ENCODE results near the gene ZSCAN2.
"Not testable (repeated sequence)": the region's sequence is repeated elsewhere in the genome, so short reads cannot be mapped to it uniquely, and the experiment has no call there.

Gene ZSCAN2

GRCh38 chr15:84582583-84583157 lies 18.1 kb upstream of the ZSCAN2 start:
- DNase-seq (ENCODE audit: insufficient read length, low spot score) (no peak), FAIRE-seq (no peak)
- TF ChIP-seq, protein P1, sequence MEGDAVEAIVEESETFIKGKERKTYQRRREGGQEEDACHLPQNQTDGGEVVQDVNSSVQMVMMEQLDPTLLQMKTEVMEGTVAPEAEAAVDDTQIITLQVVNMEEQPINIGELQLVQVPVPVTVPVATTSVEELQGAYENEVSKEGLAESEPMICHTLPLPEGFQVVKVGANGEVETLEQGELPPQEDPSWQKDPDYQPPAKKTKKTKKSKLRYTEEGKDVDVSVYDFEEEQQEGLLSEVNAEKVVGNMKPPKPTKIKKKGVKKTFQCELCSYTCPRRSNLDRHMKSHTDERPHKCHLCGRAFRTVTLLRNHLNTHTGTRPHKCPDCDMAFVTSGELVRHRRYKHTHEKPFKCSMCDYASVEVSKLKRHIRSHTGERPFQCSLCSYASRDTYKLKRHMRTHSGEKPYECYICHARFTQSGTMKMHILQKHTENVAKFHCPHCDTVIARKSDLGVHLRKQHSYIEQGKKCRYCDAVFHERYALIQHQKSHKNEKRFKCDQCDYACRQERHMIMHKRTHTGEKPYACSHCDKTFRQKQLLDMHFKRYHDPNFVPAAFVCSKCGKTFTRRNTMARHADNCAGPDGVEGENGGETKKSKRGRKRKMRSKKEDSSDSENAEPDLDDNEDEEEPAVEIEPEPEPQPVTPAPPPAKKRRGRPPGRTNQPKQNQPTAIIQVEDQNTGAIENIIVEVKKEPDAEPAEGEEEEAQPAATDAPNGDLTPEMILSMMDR (IDR thresholded peaks at IDR 0.05; ENCODE audit: insufficient read depth, missing control alignments): no peak

DNA sequence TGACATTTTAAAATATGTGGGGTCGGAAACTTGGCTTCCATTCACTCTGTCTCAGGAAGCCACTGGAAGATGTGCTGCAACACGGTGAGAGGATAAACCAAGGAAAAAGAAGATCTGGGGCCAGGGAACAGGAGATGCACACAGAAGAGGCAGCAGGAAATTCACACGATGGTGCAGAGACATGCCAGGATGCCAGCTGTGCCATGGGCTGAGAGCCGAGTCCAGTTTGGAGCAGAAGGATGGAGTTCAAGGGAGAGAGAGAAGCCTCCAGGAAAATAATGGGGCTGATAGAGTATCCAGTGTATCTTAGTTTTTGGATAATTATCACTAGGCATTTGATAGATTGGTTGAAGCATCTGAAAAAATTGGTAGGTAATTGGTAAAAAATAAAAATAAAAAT lies 16.9 kb upstream of the ZSCAN2 start:
- DNase-seq (ENCODE audit: insufficient read length, low spot score); FAIRE-seq: not testable (repeated sequence)

DNA sequence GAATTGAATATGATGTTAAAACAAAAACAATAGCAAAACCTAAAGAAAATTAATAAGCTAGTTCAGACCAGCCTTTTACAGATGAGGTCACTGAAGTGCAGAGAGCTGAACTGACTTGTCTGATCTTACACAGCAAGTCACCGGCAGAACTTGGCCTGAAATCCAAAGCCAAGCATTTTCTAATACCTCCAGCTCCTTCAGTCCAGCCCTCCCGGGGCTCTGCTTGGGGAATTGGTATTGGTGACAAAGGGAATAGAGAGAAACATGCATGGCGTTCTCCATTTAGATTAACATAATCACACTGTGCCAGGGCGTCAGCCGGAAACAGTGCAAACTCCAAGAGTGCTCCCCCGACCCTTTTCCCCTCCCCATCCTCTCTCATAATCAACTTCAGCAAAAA lies 14.1 kb upstream of the ZSCAN2 start:
- TF ChIP-seq, protein P1 (IDR thresholded peaks at IDR 0.05; ENCODE audit: insufficient read depth, missing control alignments): no peak
- FAIRE-seq (no peak), DNase-seq (ENCODE audit: insufficient read length, low spot score) (no peak)

DNA sequence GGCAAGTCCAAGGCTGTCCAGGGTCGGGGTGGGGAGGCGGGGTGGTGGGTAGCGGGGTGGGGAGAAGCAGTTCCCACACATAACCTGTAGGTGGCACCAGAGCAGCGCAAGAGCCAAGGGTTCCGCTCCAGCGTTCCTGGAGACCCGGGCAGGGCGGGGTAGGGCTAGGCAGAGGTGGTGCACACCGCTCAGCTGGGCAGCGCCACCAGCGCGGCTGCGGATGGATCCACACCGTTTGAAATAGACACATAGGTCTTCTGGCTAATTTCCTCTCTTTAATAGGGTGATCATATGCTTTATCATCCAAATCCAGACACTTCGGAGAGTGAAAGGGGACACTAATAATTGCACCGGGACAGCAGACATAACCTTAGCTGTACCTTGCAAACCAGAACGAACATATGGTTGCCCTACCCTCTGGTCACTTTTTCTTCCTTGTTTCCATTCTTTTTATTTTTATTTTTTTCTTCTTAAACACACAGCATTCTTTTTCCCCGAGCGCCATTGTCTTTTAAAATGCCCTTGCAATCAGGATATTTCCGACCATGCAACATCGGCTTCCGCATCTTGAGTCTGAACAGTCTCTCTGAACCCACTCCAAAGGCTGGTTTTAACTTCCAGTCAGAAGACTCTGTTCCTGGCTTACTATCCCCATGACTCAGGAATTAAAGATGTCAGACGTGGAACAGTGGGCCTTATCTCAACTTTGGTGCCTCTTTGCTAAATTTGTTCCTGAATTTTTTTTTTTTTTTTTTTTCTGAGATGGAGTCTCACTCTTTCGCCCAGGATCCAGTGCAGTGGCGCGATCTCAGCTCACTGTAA lies 12.5 kb upstream of the ZSCAN2 start:
- FAIRE-seq (no peak), DNase-seq (ENCODE audit: insufficient read length, low spot score) (peak; percentile 85)
- TF ChIP-seq, protein P1 (IDR thresholded peaks at IDR 0.05; ENCODE audit: insufficient read depth, missing control alignments): peak; percentile 52

DNA sequence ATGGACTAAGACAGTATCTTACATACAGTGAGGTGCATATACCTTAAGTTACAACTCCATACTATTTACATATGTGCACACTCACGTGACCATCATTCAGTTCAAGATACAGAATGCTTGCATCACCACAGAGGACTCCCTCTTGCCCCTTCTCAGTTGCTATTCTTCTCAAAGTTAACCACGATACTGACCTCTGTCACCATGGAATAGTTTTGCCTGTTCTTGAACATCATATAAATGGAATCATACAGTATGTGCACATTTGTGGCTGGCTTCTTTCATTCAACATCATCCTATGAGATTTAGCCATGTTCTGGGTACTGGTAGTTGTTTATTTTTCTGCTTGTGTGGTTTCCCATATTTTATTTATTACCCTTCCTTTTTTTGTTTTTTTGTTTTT lies 10.4 kb upstream of the ZSCAN2 start:
- TF ChIP-seq, protein P1 (IDR thresholded peaks at IDR 0.05; ENCODE audit: insufficient read depth, missing control alignments): no peak
- no peak for DNase-seq (ENCODE audit: insufficient read length, low spot score)
- no peak for FAIRE-seq

DNA sequence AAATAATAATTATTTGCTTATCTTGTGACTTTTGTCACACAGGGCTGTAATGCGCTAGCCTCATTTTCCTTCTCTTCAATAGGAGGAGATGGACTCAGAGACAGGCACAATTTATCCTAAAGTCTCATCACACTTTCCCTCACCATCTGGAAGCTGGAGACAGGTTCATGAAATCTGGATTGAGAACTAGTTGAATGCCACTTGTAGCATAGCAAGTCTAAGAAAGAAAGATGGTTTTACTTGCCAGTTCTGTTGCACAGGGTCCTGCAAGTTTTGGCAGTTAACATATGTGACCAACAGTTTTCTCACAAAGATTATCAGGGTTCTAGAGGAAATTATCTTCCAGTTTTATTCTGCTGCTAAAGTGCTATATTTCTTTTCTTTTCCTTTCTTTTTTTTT lies 9.0 kb upstream of the ZSCAN2 start:
- no peak for FAIRE-seq
- TF ChIP-seq, protein P1 (IDR thresholded peaks at IDR 0.05; ENCODE audit: insufficient read depth, missing control alignments): no peak

DNA sequence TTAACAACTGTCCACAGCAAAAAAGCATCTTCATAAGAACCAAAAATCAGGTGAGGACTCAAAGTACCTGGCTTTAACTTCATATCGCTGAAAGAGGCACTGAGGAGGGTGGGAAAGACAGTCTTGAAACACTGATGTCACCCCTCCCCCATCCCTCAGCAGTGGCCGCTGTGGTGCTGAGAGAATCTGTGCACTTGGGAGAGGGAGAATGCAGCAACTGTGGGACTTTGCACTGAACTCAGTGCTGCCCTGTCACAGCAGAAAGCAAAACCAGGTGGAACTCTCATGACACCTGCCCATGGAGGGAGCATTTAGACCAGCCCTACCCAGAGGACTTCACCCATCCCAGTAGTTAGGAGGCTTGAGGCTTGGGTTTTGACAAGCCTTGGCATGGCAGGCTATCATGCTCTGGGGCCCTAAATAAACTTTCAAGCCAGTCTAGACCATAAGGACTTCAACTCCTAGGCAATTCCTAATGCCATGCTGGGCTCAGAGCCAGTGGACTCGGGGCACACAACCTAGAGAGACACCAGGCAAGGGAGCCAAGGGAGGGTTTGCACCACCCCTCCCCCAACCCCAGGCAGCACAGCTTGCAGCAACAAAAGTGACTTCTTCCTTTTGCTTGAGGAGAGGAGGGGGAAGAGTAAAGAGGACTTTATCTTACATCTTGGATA lies 6.1 kb upstream of the ZSCAN2 start:
- FAIRE-seq: no peak
- DNase-seq (ENCODE audit: insufficient read length, low spot score): no peak
- TF ChIP-seq, protein P1 (IDR thresholded peaks at IDR 0.05; ENCODE audit: insufficient read depth, missing control alignments): no peak

More for the DNA sequence above, 9.0 kb upstream of the ZSCAN2 start:
- DNase-seq (ENCODE audit: insufficient read length, low spot score): no peak

Data from D721Med (cell line).